ENCODE measurements around the gene FBP1.

Gene FBP1

GRCh38 chr9:94557376-94557775 is 81.9 kb downstream of the FBP1 start:
- TF ChIP-seq REST (IDR thresholded peaks at IDR 0.05; ENCODE audit: insufficient read depth in 1 of 2, low read depth in 2 of 2, low read length in 2 of 2) = no peak
- TF ChIP-seq POLR2AphosphoS5 (IDR thresholded peaks at IDR 0.05; ENCODE audit: low read depth, low read length) = no peak
- TF ChIP-seq SIN3A (IDR thresholded peaks at IDR 0.05; ENCODE audit: borderline replicate concordance, insufficient read depth, low read length) = no peak
- no peak for TF ChIP-seq FOXP2 (optimal IDR thresholded peaks at IDR 0.05; ENCODE audit: borderline replicate concordance, extremely low read depth, extremely low read length, insufficient read depth)
- no peak for TF ChIP-seq TAF1 (IDR thresholded peaks at IDR 0.05; ENCODE audit: borderline replicate concordance, insufficient read depth, low read length)

- TF ChIP-seq SIN3A (IDR thresholded peaks at IDR 0.05; ENCODE audit: borderline replicate concordance, insufficient read depth, low read length) (no peak), POLR2AphosphoS5 (IDR thresholded peaks at IDR 0.05; ENCODE audit: low read depth, low read length) (peak; percentile 75; the same call in 1 of the 2 replicates)
Observed at GRCh38 chr9:94554439-94555331, 84.6 kb downstream of the FBP1 start, which contains the start of gene PCAT7. Gene PCAT7 (plus strand): TSS chr9:94555083.

DNA sequence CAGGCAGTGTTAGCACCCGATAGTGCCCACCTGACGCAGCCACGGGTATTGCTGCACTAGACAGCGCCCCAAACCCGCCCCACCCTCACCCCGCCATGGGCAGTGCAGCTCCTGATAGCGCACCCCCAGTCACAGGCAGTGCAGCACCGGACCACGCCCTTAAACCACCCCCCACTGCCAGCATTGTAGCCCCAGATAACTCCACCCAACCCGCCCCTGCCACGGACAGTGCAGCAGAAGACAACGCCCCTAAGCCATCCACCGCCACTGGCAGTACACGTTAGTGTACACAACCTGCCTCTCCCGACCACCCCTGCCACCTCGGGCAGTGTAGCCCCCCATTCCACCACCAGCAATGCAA is 85.3 kb downstream of the FBP1 start:
- TF ChIP-seq TAF1 (IDR thresholded peaks at IDR 0.05; ENCODE audit: borderline replicate concordance, insufficient read depth, low read length) = no peak
- TF ChIP-seq SIN3A (IDR thresholded peaks at IDR 0.05; ENCODE audit: borderline replicate concordance, insufficient read depth, low read length) = no peak
- TF ChIP-seq REST (IDR thresholded peaks at IDR 0.05; ENCODE audit: insufficient read depth in 1 of 2, low read depth in 2 of 2, low read length in 2 of 2) = no peak
- no peak for TF ChIP-seq POLR2AphosphoS5 (IDR thresholded peaks at IDR 0.05; ENCODE audit: low read depth, low read length)
- no peak for TF ChIP-seq FOXP2 (optimal IDR thresholded peaks at IDR 0.05; ENCODE audit: borderline replicate concordance, extremely low read depth, extremely low read length, insufficient read depth)
